GM13976 (cell line): Measurements from ENCODE around the gene HOXB6.

ENCODE experiments used
- DNase-seq: peaks from one replicate; pipeline ENCODE4 v3.0.0; 2012; ENCODE audit warnings: low spot score
- in situ Hi-C: fragments of 300-500 bp; cut with MboI; formaldehyde crosslinking; loops from one replicate; pipeline ENCODE4 v1.12.0; 2022; ENCODE audit warnings: low sequenced_read_pairs, mixed read lengths, inconsistent platforms; ENCODE audit not compliant: unreplicated experiment
- TF ChIP-seq, protein P1 (sequence below): IDR thresholded peaks from 2 replicates; pipeline ENCODE4 v1.5.1; 2012; ENCODE audit warnings: borderline replicate concordance, mild to moderate bottlenecking; ENCODE audit not compliant: insufficient read depth; ENCODE audit errors: extremely low read depth, missing control alignments, control extremely low read depth

The HOXB6 gene

GRCh38 chr17:48604770-48605329 is at the start of gene HOXB6:
Gene HOXB6, minus strand, starts transcription at chr17:48604986. Its CDS starts 6,836 bp downstream, at chr17:48598150.
- DNase-seq: no peak
- TF ChIP-seq, protein P1, sequence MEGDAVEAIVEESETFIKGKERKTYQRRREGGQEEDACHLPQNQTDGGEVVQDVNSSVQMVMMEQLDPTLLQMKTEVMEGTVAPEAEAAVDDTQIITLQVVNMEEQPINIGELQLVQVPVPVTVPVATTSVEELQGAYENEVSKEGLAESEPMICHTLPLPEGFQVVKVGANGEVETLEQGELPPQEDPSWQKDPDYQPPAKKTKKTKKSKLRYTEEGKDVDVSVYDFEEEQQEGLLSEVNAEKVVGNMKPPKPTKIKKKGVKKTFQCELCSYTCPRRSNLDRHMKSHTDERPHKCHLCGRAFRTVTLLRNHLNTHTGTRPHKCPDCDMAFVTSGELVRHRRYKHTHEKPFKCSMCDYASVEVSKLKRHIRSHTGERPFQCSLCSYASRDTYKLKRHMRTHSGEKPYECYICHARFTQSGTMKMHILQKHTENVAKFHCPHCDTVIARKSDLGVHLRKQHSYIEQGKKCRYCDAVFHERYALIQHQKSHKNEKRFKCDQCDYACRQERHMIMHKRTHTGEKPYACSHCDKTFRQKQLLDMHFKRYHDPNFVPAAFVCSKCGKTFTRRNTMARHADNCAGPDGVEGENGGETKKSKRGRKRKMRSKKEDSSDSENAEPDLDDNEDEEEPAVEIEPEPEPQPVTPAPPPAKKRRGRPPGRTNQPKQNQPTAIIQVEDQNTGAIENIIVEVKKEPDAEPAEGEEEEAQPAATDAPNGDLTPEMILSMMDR: no peak
- in situ Hi-C loops: no loop called here

- no peak for DNase-seq
- in situ Hi-C loops: no loop called here
- TF ChIP-seq, protein P1: no peak
These were observed 45.0 kb upstream of the HOXB6 start for GRCh38 chr17:48649741-48650140.

- in situ Hi-C loops: no loop called here
- no peak for DNase-seq
- TF ChIP-seq, protein P1: no peak
These were observed 43.1 kb upstream of the HOXB6 start for GRCh38 chr17:48647963-48648245.

DNA sequence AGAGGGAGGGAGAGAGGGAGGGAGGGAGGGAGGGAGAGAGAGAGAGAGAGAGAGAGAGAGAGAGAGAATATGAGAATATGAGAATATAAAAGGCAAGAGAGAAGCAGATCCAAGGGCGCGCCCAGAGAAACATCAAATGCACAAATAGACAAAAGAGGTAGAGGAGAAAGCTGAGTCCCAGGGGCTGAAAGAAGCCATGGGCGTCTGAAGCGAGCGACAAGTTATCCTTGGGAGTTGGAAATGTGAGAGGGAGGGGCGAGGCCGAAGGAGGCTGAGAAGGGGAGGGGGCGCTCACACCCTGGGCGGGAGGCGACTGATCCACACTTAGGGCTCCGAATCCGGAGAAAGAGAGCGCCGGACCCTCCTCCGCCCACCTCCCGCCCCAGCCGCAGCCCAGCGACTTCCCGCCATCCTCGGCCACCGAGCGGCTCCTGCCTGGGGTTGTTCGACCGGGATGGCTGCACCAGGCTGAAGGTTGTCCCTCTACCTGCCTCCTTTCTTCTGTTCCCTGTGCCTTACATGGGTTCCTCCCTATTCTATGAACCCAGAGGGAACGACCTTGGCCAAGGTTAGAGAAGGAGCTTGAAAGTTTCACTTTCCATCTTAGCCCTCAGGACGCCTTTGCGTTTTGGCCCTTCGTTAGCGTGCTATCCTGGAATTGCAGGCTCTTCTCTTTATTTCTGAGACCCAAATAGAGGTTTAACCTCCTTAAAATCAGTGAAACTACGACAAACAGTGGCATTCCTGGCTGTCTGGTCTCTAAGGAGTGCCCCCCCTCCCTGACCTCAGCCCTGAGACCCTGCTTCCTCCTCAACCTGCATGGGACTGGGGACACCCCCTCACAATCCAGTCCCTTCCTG is 42.5 kb upstream of the HOXB6 start:
- DNase-seq: no peak
- TF ChIP-seq, protein P1: no peak
- in situ Hi-C loops: no loop called here

DNA sequence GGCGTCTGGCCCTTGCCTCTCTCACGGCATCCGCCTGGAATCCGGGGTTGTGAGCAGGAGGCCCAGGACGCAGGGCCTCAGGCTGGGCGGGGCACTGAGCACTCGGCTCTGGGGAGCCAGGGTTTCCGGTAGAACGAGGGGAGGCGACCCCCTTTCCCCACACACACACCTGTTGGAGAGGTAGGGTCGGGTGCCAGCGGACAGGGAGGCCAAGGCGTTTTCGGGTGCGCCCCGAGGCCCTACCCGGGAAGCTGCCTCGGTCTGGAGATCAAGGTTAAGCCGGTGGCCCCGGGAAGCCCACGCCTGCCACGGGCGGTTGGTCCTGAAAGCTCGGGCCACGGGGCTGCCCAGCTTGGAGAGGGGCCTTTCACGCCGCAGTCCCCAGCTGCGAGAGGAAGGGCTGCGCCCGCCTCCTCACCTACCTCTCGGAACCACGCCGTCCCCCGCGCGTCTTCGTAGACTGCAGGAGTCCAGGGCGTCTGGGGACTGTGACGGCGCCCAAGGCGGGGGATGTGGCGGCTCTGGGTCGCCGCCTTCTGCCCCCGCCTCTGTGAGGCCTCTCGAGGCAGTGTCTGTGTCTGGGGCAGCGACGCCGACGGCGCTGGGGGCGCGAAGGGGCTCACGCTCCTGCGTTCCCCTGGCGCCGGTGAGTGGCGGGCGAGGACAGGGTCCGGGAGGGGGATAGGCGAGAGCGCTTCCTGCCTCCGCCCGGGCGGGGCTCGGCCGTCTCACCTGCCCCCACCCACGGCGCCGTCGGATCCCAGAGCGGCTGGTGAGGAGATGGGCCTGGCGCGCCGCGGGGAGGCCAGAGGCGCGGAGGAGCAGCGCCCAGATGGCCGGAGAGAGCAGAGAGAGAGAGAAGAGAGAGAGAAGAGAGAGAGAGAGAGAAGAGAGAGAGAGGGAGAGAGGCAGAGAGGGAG is 41.7 kb upstream of the HOXB6 start:
- in situ Hi-C loops: no loop called here
- TF ChIP-seq, protein P1: no peak
- DNase-seq: no peak

DNA sequence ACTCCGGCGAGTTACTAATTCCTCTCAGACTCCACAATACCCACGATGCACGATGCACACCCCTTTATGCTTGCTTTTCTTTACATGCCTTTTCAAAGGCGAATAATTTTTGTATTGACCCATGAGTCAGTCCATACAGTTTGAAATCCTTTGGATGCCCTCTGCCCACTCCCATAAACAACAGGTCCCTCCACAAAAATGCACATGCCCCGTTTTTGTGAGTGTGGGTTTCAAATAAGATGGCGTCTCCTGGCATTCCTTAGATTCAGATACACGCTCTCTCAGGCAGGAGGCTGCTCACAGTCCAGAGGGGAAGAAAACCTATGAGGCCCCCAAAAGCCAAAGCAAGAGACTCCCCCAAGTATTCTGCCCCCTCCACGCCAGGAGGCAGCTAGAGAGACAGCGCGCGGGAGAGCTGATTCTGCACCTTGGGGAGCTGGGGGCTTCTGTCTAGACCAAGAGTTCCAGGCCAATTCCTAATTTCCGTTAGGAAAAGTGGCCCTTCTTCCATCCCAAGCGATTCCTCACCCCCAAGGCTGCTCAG is 40.9 kb upstream of the HOXB6 start:
- in situ Hi-C loops: no loop called here
- no peak for DNase-seq
- TF ChIP-seq, protein P1: no peak
